HG03342 (cell line): ENCODE measurements around the gene SMARCA2.
A peak's percentile ranks its signal among the peaks of the same experiment; 100 is the strongest.

ENCODE experiments used
- ATAC-seq: cut with Tn5 transposase; IDR thresholded peaks from one replicate; pipeline ENCODE4 v1.9.1; 2021; ENCODE audit warnings: mild to moderate bottlenecking, moderate library complexity; ENCODE audit not compliant: unreplicated experiment

The SMARCA2 gene

DNA sequence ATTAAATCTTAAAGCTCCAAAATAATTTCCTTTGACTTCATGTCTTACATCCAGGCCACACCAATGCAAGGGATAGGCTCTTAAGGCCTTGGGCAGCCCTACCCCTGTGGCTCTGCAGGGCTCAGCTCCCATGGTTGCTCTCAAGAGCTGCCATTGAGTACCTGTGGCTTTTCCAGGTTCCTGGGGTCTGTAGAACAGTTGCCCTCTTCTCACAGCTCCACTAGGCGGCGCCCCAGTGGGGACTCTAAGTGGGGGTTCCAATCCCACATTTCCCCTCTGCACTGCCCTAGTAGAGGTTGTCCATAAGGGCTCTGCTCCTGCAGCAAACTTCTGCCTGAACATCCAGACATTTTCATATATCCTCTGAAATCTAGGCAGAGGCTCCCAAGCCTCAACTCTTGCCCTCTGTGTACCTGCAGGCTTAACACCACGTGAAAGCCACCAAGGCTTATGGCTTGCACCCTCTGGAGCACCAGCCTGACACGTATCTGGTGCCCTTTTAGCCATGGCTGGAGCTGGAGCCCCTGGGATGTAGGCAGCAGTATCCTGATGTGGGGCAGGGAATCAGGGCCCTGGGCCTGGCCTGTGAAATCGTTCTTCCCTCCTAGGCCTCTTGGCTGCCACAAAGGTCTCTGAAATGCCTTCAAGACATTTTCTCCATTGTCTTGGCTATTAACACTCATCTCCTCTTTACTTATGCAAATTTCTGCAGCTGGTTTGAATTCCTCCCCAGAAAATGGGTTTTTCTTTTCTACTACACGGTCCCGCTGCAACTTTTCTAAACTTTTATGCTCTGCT is 185.1 kb downstream of the SMARCA2 start:
- ATAC-seq: no peak

DNA sequence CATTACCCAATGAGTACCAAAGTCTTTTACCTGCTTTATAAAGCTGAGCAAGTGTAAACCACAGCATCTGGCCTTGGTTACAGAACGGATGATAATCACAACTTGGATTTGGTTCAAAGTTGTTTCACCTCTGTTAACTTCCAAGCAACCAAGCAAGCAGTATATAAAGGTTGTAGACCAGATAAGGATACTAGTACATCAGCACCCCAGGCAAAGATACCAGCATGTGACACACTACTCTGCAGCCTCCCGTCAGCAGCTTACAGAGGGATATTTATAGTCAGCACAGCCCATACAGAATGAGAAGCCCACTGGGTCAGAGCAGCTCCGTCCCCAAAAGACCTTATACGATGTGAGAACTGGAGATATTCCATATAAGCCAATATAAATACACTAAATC is 193.3 kb downstream of the SMARCA2 start:
- no peak for ATAC-seq

DNA sequence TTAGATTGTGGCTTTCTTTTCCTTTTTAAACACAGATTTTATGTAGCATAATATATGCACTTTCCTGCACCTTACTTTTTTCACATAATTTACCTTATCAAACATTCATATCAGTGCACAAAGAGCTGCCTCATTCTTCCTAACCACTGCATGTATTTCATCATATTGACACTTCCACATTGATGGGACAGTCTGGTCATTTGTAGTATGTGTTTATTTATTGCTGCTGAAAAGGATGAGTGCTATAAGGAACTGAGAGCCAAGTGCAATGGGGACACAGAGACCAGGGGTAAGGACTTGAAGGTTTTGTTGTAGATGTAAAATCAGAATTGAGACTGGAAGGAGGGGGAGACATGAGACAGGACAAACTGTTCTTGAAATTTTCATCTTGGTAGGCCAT is 193.8 kb downstream of the SMARCA2 start:
- ATAC-seq: no peak

DNA sequence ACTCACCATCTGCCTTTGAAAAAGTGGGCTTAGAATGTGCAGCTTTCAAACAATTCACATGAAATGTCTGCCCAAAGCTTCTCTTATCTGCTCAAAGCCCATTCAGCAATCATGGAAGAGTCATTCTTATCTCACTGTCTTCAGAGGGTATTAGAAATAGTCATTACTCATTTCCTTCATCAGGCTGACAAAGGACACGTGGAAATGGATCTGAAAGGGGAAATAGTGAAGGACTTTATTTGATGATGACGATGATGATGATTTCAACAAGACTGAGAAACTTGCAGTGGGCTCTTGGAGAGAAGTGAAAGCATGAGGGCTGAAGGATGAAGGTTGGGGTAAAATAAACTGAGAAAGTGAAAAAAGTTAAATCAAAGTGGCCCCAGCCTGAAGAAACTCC is 194.3 kb downstream of the SMARCA2 start:
- ATAC-seq: no peak

DNA sequence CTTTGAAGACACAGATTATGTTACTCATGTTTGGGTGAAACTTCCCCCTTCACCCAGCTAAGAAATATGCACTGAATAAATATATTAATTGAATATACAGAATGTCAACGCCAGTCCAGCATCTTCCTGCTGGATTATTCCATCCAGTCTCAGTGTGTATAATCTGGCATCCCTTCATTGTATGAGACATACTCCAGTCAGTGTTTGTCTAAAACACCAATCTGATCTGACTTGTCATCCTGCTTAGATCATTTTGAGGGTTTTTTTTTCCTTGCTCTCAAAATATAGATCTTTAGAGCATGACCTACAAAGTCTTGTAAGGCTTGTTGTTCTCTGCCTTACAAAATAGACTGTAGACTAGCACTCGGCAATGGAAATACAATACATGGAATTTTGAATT is 195.1 kb downstream of the SMARCA2 start:
- no peak for ATAC-seq

DNA sequence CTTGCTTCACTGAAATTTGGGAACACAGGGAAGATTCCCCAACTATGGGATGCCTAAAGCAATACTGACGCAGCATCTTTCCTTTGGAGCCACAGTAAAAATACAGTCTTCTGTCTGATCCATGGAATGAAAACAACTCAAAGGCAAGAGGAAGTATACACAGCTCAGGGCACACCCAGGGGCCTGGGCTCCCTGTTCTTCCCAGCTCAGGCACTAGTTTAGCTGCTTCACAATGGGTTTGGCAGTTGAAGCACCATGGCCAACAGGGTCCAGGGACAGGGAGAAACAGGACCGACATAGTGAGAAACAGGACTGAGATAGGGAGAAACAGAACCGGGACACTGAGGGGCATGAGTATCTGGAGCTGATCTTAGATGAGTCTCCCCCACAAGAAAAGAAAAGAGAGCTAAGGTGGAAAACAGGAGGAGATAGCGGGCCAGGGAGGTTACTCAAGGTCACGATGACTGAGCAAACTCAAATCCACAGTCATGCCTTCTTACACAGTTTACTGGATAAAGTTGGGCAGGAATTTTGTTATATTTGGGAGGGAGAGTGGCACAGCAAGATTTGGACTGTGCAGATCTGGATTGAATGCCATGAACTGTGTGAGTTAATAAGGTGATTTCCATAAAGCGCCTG is 198.8 kb downstream of the SMARCA2 start:
- no peak for ATAC-seq

DNA sequence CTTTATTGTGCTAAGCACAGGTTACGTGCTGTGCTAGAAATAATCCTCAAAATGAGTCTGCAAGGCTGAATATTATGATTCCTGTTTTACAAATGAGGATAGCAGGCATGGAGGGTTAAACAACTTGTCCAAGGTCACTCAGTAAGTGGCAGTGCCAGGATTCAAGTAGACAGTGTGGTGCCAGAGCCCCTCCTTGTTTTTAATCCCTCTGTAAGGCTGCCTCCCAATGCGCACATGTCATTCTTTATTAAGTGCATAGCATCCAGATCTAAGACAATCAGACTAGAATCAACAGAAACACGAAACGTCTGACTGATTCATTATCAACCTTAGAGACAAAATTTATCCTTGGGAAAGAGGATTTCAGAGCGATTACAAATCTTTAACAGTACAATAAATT is 199.6 kb downstream of the SMARCA2 start:
- ATAC-seq: no peak

DNA sequence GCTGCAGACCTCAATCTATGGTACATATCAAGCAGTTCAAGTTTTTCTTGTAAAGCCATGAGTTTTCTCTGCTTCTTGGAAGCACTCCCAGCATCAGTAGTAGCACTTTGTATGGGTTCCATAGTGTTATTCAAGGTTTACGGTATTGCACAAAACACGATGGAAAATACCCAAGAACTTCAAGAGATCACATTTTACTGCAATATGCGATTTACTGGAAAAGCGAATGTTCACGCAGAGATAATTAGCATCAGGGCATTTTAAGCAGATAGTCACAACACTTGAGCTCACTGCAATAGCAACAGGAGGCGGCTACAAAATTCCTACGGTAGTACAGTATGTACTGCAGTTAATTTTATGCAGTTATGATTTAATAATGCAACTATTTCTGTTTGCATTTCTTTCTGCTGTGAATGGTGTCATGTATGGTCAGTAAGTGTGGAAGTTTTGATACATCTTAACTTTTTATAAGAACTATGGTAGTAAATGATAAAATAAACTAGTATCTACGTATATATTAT is 200.8 kb downstream of the SMARCA2 start:
- no peak for ATAC-seq

DNA sequence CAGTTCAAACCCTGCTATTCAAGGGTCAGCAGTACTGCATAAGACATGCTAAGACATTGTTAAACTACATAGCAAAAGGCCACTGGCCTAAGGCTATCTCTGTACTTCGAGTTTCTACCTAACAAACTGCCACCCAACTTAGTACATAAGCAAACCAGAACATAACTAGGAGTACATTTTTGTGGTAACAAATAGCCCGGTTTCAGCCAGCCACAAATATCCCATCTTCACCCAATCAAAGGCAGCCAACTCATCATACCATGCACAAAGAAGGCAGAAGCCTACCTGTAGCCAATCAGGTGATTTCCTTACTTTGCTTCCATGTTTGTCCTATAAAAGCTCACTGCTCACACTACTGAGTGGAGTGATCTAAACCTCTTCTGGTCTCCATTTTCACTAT is 201.4 kb downstream of the SMARCA2 start:
- no peak for ATAC-seq

DNA sequence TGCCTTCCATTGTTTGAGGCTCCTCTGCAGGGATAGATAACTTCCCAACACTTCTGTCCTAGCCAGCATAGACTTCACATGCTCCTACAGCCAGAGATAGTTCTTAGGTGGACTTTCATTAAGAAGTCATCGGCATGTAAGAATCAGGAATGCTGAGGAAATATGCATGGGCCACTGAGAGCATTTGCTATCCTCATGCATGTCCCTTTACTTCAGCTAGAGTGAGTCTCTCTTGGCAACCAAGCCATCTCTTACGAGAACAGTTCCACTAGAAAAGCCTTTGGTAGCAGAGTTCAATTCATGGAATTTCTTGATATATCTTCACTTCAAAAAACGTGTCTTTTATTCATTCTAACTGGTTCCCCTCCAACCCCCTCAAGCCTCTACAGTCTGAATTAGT is 202.4 kb downstream of the SMARCA2 start:
- no peak for ATAC-seq

DNA sequence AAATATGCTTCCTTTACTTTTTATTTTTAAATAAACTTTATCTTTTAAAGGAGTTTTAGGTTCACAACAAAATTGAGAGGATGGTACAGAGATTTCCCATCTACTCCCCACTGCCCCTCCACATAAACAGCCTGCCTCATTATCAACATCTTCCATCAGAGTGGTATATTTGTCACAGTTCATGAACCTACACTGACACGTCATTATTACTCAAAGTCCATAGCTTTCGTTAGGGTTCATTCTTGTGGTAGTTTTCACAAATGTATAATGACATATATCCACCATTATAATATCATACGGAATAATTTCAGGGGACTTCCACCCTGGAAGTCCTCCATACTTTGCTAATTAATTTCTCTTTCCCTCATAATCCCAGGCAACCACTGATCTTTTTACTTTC is 204.9 kb downstream of the SMARCA2 start:
- no peak for ATAC-seq

DNA sequence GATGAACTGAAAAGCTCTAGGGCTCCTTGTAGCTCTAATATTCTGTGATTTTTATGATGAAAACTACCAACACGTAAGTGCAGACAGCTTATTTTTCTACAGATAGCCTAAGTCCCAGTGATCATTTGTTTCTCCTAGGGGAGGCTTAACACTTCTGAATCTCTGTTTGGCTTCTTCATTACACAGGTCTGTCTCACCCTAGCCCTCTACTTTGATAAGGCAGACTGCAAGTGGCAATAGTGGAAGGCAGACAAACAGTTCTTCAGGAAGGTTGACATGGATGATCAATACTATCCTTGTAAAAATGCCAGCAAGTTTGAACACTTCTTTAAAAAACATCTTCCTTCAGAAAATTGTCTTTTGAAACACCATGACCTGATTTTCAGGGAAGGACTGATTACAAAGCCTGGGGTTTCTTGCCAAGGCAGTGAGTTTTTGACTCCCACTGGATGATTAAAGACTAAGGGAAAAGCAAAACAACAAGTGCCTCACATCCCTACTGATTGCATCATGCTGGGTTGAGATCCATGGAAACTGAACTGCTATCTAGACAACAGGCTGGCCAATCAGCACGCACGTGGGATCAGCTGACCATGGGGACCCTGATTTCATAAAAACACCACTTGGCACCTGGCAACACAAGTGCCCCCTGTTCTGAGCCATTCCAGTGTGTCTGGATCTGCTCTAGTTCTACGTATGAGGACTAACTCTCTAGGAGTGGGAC is 212.2 kb downstream of the SMARCA2 start:
- ATAC-seq: no peak

DNA sequence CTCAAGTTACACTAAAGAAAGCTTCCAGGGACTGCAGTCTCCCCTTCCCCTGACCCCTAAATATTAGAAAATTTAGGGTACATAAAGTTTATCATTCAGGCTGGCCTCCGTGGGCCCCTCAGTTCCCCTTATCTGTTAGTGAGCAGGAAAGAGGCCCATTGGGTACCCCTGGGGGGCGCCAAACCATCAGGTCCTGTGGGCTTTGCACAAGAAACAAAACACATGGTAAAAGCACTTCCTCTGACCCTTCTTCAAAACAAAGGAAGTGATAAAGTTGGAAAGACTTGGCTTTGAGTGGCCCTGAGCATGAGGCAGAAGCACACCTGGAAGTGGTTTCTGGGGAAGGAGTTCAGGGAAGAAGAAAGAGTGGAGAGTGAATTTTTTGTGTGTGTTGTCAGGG is 213.0 kb downstream of the SMARCA2 start:
- no peak for ATAC-seq

DNA sequence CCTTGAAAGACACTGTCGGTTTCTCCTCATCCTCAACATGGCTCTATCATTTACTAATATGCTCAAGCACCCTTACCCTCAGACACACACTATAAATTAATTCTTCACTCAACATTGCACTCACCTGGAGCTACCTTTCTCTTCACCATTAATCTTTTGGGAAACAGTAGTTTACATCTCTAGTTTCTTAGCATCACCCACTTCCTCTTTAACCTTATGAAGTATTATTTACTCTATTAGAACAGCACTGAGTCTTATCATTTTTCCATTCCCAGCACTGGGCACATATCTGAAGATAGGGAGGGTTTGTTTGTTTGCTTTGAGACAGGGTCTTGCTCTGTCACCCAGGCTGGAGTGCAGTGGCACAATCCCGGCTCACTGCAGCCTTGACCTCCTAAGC is 213.5 kb downstream of the SMARCA2 start:
- no peak for ATAC-seq

DNA sequence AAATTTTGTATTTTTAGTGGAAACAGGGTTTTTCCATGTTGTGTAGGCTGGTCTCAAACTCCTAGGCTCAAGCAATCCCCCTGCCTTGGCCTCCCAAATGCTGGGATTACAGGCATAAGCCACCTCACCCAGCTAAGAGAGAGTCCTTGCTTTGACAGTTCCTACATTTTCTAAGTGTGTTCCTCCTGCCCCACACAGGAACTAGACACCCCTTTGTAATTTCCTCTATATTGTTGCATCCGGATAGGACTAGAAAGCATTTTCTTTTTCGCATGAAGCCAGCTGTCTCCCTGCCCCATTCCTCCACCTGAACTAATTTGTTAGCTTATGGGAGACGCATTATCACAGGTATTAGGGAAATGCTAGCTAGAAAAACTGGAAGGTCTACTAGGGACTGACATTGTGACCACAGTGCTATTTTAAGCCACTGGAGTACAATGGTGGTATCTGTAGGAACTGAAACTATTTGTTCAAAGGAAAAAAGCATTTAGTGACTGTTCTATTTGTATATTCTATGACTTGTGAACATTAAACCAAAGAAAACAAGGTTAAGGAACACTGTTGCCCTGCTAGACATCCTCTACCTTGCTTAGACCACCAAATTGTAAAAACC is 214.1 kb downstream of the SMARCA2 start:
- peak; percentile 81 for ATAC-seq

DNA sequence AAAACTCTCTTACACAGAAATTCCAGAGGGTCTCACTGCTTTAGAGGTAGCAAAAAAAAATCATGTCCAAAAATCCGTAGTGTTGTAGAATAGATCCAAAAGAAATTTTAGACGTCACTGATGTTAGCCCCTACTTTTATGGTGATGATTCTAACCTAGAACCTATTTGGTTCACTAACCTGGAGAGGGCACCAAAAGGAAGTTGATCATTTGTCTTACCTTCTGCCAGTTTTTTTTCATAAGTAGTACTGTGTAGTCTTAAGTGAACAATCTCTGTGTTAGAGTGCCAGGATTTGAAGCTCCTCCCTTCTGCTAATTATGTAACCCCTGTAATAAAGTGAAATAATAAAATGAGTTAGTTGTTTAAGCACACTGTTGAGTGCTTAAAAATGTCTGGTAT is 215.2 kb downstream of the SMARCA2 start:
- no peak for ATAC-seq

DNA sequence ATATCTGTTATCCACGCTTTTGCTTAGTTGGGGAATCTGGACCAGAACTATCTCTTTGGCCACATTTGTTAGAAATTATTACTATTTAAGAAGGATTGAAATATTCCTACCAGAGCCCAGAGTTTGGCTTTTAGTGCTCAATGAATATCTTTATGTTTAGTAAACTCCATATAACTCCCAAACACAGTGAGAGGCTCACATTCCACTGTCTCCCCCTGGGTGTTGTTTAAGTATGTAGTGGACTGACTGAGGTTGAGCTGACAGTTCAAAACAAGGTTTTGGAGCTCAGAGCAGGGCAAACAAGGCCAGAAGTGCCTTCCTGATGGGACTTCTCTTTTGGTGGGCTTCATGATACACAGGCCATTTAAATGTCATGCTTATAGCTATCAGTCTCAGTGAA is 216.0 kb downstream of the SMARCA2 start:
- ATAC-seq: no peak

DNA sequence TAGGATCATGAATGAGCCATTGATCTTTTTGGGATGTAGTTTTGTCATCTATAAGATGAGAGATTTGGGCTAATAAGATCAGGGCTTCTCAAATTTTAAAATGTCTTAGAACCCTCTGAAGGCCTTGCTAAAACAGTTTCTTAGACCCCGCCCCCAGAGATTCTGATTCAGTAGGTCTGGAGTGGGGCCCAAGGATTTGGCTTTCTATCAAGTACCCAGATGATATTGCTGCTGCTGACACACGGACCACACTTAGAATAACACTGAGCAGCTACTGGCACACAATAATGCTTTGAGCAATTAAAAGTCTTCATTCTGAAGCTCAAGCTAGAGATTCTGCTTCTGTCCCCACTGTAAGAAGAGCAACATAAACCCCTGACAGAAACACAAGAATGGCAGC is 216.7 kb downstream of the SMARCA2 start:
- no peak for ATAC-seq

DNA sequence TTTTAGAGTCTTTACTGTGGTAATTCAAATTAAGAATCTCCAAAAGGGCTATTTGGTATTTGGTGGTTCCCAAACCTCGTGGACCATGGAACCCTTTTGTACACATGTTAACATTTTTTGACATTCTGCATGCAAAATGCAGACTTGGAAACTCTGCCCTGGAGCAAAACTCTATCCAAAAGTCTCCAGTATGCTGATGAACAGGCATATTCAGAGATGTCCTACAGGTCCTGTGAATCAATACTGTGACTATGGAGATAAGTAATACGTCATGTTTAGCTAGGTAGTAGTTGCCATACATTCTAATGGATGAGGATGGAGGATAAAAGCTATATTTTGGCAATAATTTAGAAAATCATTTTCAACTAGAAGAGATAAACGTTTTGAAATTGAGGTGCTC is 218.1 kb downstream of the SMARCA2 start:
- ATAC-seq: no peak

DNA sequence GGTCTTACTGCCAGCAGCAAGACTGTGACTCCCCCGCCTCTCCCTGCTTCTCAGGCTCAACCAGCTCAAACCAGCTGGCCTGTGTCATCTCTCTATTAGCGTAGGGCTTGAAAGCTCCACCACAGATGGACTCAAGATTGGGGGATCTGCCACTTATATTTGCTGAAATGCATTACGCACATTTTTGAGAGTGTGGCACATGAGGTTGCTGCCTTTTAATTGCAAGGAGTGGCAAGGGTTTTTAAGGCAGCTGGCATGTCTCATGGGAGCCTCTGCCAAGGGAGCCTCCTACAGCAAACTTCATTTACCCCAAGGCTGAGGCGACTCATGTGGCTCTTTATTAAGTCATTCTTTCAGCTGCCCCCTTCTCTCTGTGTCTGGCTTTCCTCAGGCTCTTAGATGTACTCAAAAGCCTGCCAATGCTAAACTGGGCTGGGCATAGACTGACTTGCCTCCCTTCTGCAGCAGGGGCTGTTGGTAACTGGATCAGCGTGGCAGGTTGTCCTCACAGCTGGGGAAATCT is 219.3 kb downstream of the SMARCA2 start:
- ATAC-seq: no peak

DNA sequence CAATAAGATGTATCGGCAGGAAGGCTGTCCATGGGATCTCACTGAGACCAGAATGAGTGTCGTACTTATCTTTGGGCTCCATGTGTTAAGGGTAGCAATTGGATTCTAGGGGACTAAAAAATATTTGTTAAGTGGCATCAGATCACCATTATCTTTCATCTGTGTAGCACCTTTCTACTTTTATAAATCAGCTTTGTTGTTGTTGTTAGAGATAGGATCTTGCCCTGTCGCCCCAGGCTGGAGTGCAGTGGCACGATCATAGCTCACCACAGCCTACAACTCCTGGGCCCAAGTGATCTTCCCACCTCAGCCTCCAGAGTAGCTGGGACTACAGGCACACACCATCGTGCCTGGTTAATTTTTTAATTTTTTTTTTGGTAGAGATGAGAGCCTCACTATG is 220.5 kb downstream of the SMARCA2 start:
- no peak for ATAC-seq
